Cardiac muscle cell (in vitro differentiated cells and primary cell): ENCODE results near the gene INO80. TPM values are rescaled to one million over a fixed set of nuclear protein-coding genes. Genes with fewer than 3 reads are reported as not detected.
"Not testable (repeated sequence)": the region's sequence is repeated elsewhere in the genome, so short reads cannot be mapped to it uniquely, and the experiment has no call there.

Experiments
- DNase-seq, 2 donors: peaks; one replicate each; pipeline versions ENCODE4 v3.0.0 to v3.0.0-alpha.2; 2010 to 2017; ENCODE audit warnings: low read depth in 1 of 2, low spot score in 1 of 2
- H3K27ac ChIP-seq: fragments of 200-600 bp; sonication (generic); 2 replicates; pipeline ENCODE4 v1.5.1; 2016
- H3K27me3 ChIP-seq: fragments of 200-600 bp; sonication (generic); 2 replicates; pipeline ENCODE4 v1.6.0; 2016; ENCODE audit warnings: control low read depth
- H3K36me3 ChIP-seq: fragments of 200-600 bp; sonication (generic); 2 replicates; pipeline ENCODE4 v1.5.1; 2016; ENCODE audit warnings: control low read depth
- H3K4me1 ChIP-seq: fragments of 200-600 bp; sonication (generic); 2 replicates; pipeline ENCODE4 v1.8.1; 2017; ENCODE audit warnings: low read depth, mild to moderate bottlenecking, mixed run types
- H3K4me3 ChIP-seq: fragments of 200-600 bp; sonication (generic); 2 replicates; pipeline ENCODE4 v1.5.1; 2016; ENCODE audit warnings: mild to moderate bottlenecking
- H3K9me3 ChIP-seq: fragments of 200-600 bp; sonication (generic); 2 replicates; pipeline ENCODE4 v1.5.1; 2017; ENCODE audit warnings: low read depth, mild to moderate bottlenecking, control low read depth
- CTCF ChIP-seq: IDR thresholded peaks from 2 replicates; pipeline ENCODE4 v1.5.1; 2012; ENCODE audit warnings: low read depth, mild to moderate bottlenecking, low read length
- polyA plus RNA-seq: library from polyadenylated mRNA; unstranded; fragments of >200 nt; fragmentation: Nextera tagmentation; extraction: Ambion mirVana; gene quantifications from 2 replicates; pipeline ENCODE4 v1.2.1, GENCODE V29; 2016
- total RNA-seq: library from RNA; depleted of rRNA; stranded (reverse); fragments of >200 nt; gene quantifications from 2 replicates; pipeline ENCODE4 v1.2.3, GENCODE V29; 2016

The INO80 gene
- total and polyA plus RNA-seq, 2 experiments from 2014 or later, result 6.0 to 14.0 TPM

- Histone ChIP-seq H3K27ac (no peak overlapping the region), H3K9me3 (no peaks in the 10 kb centered on the region), H3K27me3 (no peaks in the 10 kb centered on the region), H3K4me1 (no peaks in the 10 kb centered on the region), H3K4me3 (no peak overlapping the region), H3K36me3 (no peaks in the 10 kb centered on the region)
- TF ChIP-seq CTCF, result no peak
- no peak for DNase-seq
These were observed 23.5 kb upstream of the INO80 start for GRCh38 chr15:41139619-41140018.

GRCh38 chr15:41139112-41139511 is 23.0 kb upstream of the INO80 start:
- H3K36me3 ChIP-seq, DNase-seq, H3K4me3 ChIP-seq, H3K27me3 ChIP-seq, H3K9me3 ChIP-seq, H3K4me1 ChIP-seq, H3K27ac ChIP-seq: not testable (repeated sequence)

- H3K27ac ChIP-seq, H3K4me3 ChIP-seq, H3K9me3 ChIP-seq, H3K36me3 ChIP-seq, DNase-seq, H3K27me3 ChIP-seq, H3K4me1 ChIP-seq: not testable (repeated sequence)
These were observed 19.5 kb upstream of the INO80 start for GRCh38 chr15:41135580-41135979.

GRCh38 chr15:41133454-41133853 is 17.4 kb upstream of the INO80 start:
- Histone ChIP-seq H3K36me3 (no peaks in the 10 kb centered on the region), H3K4me3 (no peak overlapping the region), H3K4me1 (no peaks in the 10 kb centered on the region), H3K27ac (no peak overlapping the region), H3K9me3 (no peaks in the 10 kb centered on the region), H3K27me3 (no peaks in the 10 kb centered on the region)
- TF ChIP-seq CTCF, result no peak
- no peak for DNase-seq

GRCh38 chr15:41132094-41132493 is 16.0 kb upstream of the INO80 start:
- not testable (repeated sequence) for DNase-seq, H3K27me3 ChIP-seq, H3K4me3 ChIP-seq, H3K36me3 ChIP-seq, H3K4me1 ChIP-seq, H3K9me3 ChIP-seq, H3K27ac ChIP-seq

- H3K27ac ChIP-seq, result no peak overlapping the region
- no peaks in the 10 kb centered on the region for H3K36me3 ChIP-seq
- H3K9me3 ChIP-seq, result no peaks in the 10 kb centered on the region
- DNase-seq, result no peak
- no peak overlapping the region for H3K4me3 ChIP-seq
- TF ChIP-seq CTCF, result no peak
- no peaks in the 10 kb centered on the region for H3K4me1 ChIP-seq
- H3K27me3 ChIP-seq, result no peaks in the 10 kb centered on the region
These were observed 12.3 kb upstream of the INO80 start for GRCh38 chr15:41128174-41128902.

- Histone ChIP-seq H3K27ac (no peak overlapping the region), H3K36me3 (no peaks in the 10 kb centered on the region), H3K9me3 (no peaks in the 10 kb centered on the region), H3K4me1 (no peaks in the 10 kb centered on the region), H3K4me3 (no peak overlapping the region), H3K27me3 (no peaks in the 10 kb centered on the region)
- no peak for DNase-seq
- TF ChIP-seq CTCF, result no peak
These were observed 10.0 kb upstream of the INO80 start for GRCh38 chr15:41125931-41126642.
